ENCODE results near the gene YDJC.
"Not testable (repeated sequence)": the region's sequence is repeated elsewhere in the genome, so short reads cannot be mapped to it uniquely, and the experiment has no call there.

Gene YDJC

GRCh38 chr22:21606775-21607174 lies 23.0 kb downstream of the YDJC start:
- TF ChIP-seq, protein P1, sequence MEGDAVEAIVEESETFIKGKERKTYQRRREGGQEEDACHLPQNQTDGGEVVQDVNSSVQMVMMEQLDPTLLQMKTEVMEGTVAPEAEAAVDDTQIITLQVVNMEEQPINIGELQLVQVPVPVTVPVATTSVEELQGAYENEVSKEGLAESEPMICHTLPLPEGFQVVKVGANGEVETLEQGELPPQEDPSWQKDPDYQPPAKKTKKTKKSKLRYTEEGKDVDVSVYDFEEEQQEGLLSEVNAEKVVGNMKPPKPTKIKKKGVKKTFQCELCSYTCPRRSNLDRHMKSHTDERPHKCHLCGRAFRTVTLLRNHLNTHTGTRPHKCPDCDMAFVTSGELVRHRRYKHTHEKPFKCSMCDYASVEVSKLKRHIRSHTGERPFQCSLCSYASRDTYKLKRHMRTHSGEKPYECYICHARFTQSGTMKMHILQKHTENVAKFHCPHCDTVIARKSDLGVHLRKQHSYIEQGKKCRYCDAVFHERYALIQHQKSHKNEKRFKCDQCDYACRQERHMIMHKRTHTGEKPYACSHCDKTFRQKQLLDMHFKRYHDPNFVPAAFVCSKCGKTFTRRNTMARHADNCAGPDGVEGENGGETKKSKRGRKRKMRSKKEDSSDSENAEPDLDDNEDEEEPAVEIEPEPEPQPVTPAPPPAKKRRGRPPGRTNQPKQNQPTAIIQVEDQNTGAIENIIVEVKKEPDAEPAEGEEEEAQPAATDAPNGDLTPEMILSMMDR (IDR thresholded peaks at IDR 0.05; ENCODE audit: extremely low read depth, missing control alignments) = no peak
- DNase-seq (ENCODE audit: low spot score) = no peak

- DNase-seq (ENCODE audit: low spot score) = no peak
- TF ChIP-seq, protein P1 (IDR thresholded peaks at IDR 0.05; ENCODE audit: extremely low read depth, missing control alignments) = no peak
Measured at GRCh38 chr22:21605887-21606564, 23.8 kb downstream of the YDJC start.

DNA sequence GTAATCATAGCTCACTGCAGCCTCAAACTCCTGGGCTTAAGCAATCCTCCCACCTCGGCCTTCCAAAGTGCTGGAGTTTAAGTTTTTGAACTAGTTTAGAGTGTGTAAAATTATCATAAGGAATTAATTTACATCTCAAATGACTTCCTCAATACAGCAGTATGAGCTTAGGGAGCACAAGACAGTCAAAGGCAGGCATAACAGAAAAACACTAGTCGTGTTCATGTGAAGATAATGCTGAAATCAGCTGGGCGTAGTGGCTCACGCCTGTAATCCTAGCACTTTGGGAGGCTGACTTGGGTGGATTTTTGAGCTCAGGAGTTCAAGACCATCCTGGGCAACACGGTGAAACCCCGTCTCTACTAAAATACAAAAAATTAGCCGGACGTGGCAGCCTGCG lies 25.8 kb downstream of the YDJC start:
- TF ChIP-seq, protein P1 (IDR thresholded peaks at IDR 0.05; ENCODE audit: extremely low read depth, missing control alignments) = no peak
- no peak for DNase-seq (ENCODE audit: low spot score)

GRCh38 chr22:21602579-21602978 lies 27.2 kb downstream of the YDJC start:
- no peak for DNase-seq (ENCODE audit: low spot score)
- TF ChIP-seq, protein P1 (IDR thresholded peaks at IDR 0.05; ENCODE audit: extremely low read depth, missing control alignments) = no peak

DNA sequence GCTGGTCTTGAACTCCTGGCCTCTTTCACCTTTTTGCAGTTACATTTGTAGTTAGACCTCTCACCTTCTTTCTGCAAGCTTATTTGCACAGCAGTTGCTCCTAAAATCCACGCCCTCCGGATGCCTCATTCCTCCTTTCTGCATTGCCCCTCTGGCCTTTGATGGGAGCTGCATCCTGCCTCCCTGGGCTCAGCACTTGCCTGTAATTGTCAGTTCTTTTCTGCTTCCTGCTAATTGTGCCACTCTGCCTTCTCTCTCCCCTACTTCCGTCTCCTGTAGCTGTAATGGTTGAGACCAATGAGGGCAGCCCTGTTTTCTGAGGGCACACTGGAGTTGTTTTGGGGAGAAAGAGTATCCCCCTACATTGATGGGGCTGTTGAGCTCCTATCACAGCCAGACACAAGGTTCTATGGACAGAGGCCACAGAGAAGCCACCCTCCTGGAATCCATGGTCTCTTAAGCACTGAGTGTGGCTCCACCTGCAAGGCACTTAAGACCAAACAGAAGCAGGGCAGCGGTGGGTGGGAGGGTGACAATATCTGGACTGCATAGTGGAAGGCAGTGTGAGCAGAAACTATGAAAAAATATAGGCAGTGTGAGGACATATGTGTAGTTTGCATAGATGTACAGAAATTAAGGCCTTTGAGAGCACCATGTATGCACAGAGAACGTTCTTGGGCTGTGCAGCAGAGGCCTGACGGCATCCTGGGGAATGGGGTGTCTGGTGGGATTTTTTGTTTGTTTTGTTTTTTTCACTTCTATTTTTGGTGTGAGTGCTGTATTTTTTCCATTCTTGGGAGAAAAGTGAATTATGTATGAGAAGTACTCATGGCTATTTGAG lies 30.5 kb downstream of the YDJC start:
- DNase-seq (ENCODE audit: low spot score) = no peak
- TF ChIP-seq, protein P1 (IDR thresholded peaks at IDR 0.05; ENCODE audit: extremely low read depth, missing control alignments) = no peak

- DNase-seq (ENCODE audit: low spot score) = no peak
- TF ChIP-seq, protein P1 (IDR thresholded peaks at IDR 0.05; ENCODE audit: extremely low read depth, missing control alignments) = no peak
Measured at GRCh38 chr22:21598302-21598701, 31.5 kb downstream of the YDJC start.

GRCh38 chr22:21596356-21597135 lies 33.3 kb downstream of the YDJC start:
- DNase-seq (ENCODE audit: low spot score) = not testable (repeated sequence)

Measured in GM20000 (cell line).